Activated CD4-positive, alpha-beta T cell treated with anti-CD3 and anti-CD28 coated beads for 4 hours (primary cell): ENCODE data around the gene GPR176.

Experiments
- DNase-seq, 2 donors: peaks; one replicate each; pipeline ENCODE4 v3.0.0-alpha.2; 2020

Gene GPR176

DNA sequence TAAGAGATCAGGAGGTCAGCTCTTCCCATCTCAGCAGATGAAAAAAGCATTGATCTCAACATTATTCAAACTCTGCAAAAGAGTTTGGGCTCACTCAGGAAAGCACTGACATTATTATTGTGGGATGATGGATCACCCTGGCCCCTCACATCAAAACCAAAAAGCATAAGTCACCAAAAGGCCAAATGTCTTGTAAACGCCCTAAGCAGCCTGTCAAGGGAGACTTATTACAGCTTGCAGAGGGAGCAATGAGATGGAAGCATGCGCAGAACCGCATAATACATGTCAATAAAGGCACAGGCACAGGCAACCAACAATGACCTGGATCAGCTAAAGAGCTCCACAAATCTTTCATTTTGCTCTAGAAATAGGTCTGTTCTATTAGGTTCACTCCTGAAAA, 142.0 kb downstream of the GPR176 start:
- DNase-seq, result no peak

DNA sequence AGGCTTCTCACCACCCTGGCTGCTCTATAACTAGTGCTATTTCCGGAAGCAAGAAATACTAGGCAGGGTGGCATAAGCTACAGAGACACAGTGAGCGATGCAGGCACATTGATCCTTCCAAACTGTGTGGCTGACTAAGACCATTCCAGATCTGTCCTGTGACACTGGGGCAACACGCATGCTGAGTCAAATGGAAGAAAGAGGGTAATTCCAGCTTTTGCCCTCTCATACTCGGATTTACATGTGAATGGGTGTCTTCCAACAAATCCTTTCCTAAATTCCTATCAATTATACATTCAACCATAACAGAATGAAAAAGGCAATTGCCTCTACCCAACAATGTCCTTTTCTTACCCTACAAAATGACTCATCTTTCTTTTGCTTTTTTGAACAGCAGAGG, 142.6 kb downstream of the GPR176 start:
- DNase-seq, result no peak

DNA sequence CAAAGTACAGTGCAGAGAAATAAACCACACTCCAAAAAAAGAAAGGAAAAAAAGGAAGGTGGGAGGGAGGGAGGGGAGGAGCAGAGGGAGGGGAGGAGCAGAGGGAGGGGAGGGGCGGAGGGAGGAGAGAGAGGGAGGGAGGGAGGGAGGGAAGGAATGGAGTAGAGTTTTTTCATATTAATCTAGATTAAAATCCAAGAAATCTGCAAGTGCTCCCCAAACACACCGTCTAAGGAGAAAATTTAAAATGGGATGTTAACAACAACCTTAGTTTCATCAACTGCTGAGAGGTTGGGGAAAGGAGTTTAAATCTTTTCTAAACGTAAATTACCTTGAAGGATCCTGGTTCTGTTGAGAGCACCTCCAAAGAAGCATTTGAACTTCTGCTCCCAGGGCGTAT, 144.0 kb downstream of the GPR176 start:
- DNase-seq, result no peak

DNA sequence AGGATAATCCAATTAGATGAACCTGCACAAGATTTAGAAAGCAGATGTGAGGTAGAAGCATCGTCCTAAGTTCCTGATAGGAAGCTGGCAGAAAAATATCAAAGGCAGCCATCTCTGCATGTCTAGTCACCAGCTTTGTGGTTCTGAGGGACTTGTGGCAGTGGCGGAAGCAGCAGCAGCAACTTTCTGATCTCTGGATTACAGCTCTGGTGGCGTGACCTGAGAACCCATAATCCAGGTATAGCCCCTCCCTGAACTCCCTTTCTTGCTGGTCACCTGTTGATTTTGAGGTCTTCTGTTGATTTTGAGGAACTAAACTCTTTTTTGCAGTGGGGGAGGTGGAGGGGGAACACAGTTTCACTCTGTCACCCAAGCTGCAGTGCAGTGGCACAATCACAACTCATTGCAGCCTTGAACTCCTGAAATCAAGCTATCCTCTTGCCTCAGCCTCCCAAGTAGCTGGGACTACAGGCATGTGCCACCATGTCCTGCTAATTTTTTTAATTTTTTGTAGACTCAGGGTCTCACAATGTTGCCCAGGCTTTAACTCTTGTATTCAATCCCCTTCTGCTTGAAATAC, 145.3 kb downstream of the GPR176 start:
- DNase-seq, result peak in 1 of 2 donors; percentile 23

DNA sequence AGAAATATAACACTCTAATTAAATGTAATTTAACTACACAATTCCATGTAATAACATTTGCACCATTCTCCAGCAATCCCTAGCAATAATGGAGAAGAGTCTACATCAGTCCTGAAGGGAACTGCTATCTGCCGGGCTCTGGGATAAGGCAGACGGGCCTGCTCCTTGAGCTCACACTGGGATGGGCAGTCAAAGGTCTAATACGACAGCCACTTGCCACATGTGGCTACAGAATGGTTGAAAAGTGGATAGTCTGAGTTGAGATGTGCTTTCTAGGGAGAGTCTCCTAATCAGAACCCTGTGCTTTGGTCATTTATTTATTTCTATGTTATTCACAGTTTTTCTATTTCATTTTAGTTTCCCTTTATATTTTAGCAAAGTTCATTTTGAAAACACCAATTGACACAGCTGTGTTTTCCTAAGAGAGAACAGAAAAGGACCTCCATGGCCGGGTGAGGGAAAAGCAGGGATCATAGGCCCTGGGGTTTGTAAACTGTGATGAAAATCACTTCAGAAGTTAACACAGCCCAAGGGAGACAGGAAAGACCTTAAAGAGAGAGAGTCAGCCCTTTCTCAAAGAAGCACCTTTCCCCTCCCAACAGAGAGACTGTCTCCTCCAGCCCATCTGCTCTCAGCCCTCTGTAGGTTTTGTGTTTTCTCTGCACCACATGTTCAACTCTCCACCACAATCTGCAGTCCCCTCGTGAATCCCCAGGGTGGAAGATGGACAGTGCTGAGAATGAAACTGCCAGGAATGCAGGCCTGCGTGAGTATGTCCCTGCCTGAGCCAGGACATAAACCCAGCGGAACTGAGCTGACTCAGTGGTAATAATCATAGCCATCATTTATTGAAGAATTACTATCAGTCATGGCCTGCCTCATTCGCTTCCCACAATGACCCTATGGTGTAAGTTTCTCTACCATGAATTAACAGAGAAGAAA, 149.0 kb downstream of the GPR176 start:
- DNase-seq, result no peak

DNA sequence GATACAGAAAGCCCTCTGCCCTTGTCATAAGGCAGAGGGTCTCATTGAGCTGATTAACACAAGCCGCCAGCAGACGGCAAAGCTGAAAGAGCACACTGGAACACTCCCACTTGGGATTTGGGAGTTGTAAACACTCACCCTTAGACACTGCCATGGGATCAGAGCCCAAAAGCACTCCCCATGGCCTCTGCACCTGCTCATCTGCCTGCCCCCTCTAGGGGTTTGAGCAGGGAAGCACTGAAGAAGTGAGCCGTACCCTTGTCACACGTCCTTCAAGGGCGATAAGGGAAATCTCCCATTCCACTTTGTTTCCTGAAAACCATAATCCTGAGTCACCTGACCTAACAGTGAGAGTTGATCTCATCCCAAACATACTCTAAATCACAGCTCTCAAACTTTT, 152.1 kb downstream of the GPR176 start:
- no peak for DNase-seq

DNA sequence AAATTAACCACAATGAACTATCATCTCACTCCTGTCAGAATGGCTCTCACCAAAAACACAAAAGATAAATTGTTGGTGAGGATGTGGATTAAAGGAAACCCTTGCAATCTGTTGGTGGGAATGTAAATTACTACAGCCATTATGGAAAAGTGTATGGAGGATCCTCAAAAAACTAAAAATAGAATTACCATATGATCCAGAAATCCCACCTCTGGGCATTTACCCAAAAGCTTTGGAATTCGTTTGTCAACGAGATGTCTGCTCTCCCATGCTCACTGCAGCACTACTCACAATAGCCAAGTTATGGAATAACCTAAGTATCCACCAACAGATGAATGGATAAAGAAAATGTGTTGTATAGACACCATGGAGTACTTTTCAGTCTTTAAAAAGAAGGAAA, 159.1 kb downstream of the GPR176 start:
- no peak for DNase-seq

DNA sequence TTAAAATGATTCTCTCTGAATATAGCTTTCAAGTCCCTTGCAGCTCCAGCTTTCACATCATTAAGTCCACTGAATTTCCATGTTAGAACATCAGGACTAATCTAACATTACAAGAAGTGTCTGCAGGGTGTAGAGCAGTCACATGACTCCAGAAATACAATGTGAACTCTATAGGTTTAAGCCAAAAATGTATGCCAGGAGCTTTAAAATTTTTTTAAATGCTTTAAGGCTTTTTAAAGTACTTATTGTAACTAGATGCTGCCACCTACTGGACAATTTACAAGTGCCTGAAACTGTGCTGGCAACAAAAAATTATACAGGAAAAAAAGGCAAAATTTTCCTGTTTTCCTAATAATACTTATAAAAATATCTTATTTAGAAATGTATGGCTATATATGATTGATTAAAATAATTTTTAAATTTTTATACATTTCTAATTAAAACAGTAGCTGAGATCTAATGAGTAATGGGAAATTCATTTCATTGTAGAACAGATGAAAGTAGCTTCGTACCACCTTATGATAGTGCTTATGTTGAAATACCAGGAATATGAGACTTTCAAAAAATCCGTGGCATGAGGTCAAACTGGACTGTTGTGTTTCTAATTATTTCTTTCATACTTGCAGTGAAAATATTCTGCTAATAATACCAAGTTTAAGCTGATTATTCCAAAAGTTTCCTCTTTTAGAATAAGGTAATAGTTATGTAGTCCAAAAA, 163.1 kb downstream of the GPR176 start:
- DNase-seq, result peak; percentile 8 to 25

DNA sequence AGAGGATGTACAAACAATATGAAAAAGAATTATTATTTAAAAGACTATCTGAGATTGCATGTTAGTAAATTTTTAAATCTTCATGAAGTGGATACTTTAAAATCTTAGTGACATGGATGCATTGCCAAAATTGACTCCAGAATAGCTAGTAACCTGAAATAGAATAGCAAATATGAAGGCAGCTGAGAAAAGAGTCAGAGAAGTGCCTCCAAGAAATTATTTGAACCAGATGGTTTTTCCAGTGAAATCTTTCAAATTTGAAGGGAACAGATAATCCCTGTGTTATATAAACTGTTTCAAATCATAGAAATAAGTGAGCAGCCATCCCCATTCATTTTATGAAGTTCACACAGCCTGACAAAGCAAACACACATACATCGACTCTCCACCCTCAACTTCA, 167.1 kb downstream of the GPR176 start:
- DNase-seq, result no peak

DNA sequence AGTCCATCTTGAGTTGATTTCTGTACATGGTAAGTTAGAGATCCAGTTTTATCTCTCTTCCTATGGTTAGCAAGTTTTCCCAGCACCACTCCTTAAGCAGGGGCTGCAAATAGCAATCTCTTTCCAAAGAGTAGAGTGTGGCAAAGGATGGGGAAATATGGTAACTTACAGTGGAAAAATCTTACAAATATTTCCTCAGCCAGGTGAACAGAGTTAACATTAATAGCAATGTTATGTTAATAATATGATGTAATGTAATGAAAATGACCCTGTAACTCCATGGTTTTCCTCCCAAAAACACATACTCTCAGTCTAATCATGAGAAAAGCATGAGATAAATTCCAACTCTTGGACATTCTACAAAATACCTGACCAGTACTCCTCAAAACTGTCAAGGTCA, 167.8 kb downstream of the GPR176 start:
- no peak for DNase-seq
